ENCODE measurements around the gene PLD4.

Gene PLD4

DNA sequence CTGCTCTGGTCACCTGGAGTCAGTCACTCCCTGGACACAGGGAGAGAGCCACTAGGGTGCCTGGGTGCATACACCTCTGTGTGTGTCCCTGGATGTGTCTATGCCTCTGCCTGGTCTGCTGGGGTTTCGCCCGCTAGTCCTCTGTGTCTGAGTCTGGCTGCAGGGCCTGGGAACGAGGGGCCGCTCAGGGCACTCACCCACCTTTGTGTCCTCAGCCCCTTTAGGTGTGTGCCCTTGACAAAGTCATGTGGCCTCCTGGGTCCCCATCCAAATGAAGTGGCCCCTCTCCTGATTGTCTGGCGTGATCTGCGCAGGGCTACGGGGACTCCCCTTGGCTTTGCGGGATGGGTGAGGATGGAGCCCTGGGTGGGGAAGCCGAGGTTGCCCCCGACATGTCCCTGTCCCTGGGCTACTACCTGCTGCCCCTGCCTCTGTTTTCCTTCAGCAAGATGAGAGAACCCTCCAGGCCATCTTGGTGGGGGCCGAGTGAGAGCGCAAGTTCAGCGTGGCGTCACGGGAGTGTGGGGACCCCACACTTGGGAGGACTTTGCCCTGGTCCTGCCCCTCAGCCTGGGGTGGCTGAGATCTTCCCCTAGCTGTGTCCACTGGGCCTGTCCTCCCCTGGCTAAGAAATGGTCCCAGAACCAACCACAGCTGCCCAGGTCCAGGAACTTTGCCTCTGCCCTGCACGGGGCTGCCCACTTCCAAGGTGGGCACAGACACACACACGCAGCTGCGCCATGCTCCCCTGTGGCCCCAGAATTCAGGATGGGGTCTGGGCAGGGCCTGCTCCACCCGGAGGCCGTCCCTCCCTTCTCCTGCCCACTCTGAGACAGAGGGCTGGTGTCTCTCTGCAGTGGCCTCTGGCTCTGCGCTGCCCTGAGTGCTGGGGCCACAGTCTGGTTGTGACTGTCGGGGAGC, 56.2 kb downstream of the PLD4 start:
- no peak for FAIRE-seq
- TF ChIP-seq PAX5 (IDR thresholded peaks at IDR 0.05; ENCODE audit: insufficient read depth, low read length, severe bottlenecking), result no peak
- no peak for TF ChIP-seq POLR2A (IDR thresholded peaks at IDR 0.05; ENCODE audit: low read depth, low read length)
- TF ChIP-seq POLR2AphosphoS5 (IDR thresholded peaks at IDR 0.05; ENCODE audit: low read depth, low read length), result no peak
- TF ChIP-seq TAF1 (IDR thresholded peaks at IDR 0.05; ENCODE audit: low read depth, low read length), result no peak
- no peak for TF ChIP-seq POU2F2 (IDR thresholded peaks at IDR 0.05; ENCODE audit: low read depth, low read length)
- no peak for DNase-seq (ENCODE audit: insufficient read length, low spot score)

DNA sequence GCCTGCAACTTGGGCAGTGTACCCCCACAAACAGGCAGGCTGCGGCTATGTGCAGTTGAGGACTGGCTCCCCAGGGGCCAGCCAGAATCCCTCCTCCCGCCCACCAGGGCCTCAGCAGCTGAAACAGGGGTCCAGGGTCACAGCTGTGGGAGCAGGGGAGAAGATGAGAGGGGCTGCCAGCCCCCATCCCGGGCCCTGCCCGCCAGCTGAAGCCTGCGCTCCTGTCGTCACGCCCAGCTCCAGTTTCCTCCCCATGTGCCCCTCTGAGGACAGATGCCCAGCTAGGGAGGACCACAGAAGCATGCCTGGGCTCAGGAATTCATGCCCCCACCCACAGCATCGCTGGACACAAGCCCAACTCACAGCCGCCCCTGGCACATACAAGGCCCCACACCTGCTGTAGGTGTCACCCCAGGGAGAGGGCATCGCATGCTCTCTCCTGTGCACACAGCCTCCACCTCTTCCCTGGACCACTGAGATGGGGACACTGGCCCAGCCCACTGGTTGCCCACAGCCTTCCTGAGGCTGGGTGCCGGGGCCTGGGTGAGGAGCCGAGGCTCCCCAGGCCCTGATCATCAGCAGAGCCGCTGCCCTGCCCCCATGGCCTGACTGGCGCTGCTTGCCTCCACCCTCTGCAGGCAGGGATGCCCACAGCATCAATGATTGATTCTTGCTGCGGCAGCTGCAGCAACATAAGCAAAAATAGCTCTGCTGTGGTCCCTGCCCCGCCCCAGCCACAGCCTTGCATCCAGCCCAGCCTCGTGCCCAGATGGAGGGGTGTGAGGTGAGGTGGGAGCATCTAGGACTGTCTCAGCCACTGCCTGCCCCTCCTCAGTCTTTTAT, 57.2 kb downstream of the PLD4 start:
- DNase-seq (ENCODE audit: insufficient read length, low spot score), result no peak
- no peak for FAIRE-seq
- no peak for TF ChIP-seq POLR2A (IDR thresholded peaks at IDR 0.05; ENCODE audit: low read depth, low read length)
- no peak for TF ChIP-seq SPI1 (IDR thresholded peaks at IDR 0.05; ENCODE audit: low read depth, low read length)
- TF ChIP-seq POLR2AphosphoS5 (IDR thresholded peaks at IDR 0.05; ENCODE audit: low read depth, low read length), result no peak
- no peak for TF ChIP-seq TAF1 (IDR thresholded peaks at IDR 0.05; ENCODE audit: low read depth, low read length)
- TF ChIP-seq POU2F2 (IDR thresholded peaks at IDR 0.05; ENCODE audit: low read depth, low read length), result no peak
- no peak for TF ChIP-seq PAX5 (IDR thresholded peaks at IDR 0.05; ENCODE audit: insufficient read depth, low read length, severe bottlenecking)

DNA sequence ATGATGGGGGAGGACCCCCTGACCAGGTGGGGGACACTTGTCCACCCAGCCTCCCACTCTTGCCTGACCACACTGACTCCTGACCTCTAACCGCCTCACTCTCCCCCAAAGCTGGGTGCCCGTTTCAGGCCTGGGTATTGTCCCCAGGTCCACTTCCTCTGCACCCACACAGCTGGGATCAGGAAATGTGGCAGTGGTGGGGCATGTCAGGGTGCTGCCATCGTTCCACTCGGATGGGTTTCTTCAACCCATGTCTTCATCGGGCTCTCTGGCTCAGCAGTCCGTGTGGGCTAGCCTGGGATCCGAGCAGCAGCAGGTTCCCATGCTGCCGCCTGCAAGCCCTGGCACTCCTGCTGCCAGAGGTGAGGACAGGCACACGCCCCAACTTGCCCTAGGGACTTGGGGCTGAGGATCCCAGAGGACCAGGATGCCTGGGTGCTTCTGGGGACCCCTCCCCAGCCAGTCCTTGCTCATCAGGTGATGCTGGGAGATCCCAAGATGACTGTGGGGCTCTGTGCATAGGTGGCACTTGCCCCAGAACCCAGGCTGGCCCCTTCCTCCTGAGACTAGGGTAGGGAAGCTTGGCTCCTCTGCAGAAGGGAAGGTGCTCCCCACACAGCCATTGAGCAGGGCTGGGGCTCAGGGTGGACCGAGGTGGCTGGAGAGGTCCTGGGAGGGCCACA, 58.0 kb downstream of the PLD4 start:
- DNase-seq (ENCODE audit: insufficient read length, low spot score), result no peak
- FAIRE-seq, result no peak
- no peak for TF ChIP-seq PAX5 (IDR thresholded peaks at IDR 0.05; ENCODE audit: insufficient read depth, low read length, severe bottlenecking)
- no peak for TF ChIP-seq POLR2AphosphoS5 (IDR thresholded peaks at IDR 0.05; ENCODE audit: low read depth, low read length)
- no peak for TF ChIP-seq TAF1 (IDR thresholded peaks at IDR 0.05; ENCODE audit: low read depth, low read length)
- no peak for TF ChIP-seq POLR2A (IDR thresholded peaks at IDR 0.05; ENCODE audit: low read depth, low read length)

Measured in GM12891 (cell line).